HFFc6 (cell line): Measurements from ENCODE around the gene FBLN2. TPM values are rescaled to one million over a fixed set of nuclear protein-coding genes. Genes with fewer than 3 reads are reported as not detected.

Experiments used
- DNase-seq: peaks from one replicate; pipeline ENCODE4 v3.0.0-alpha.2; 2018
- H3K27ac Mint-ChIP-seq: 2 replicates; pipeline ENCODE4 v1.8.0; 2020; ENCODE audit warnings: mild to moderate bottlenecking, mixed read lengths
- H3K27me3 Mint-ChIP-seq: 2 replicates; pipeline ENCODE4 v1.8.0; 2021; ENCODE audit warnings: mild to moderate bottlenecking, moderate library complexity, mixed read lengths; ENCODE audit not compliant: insufficient read depth
- H3K36me3 Mint-ChIP-seq: 2 replicates; pipeline ENCODE4 v1.8.0; 2021; ENCODE audit warnings: low read depth, mixed read lengths
- H3K4me1 Mint-ChIP-seq: 2 replicates; pipeline ENCODE4 v1.8.0; 2020; ENCODE audit warnings: low read depth, mixed read lengths
- H3K4me3 Mint-ChIP-seq: 2 replicates; pipeline ENCODE4 v1.8.0; 2020; ENCODE audit warnings: mild to moderate bottlenecking, moderate library complexity, mixed read lengths
- H3K9me3 Mint-ChIP-seq: 2 replicates; pipeline ENCODE4 v1.8.0; 2020; ENCODE audit warnings: mild to moderate bottlenecking, mixed read lengths
- total RNA-seq, 6 experiments: library from RNA; stranded (reverse); fragmentation: NEBNext Ultra II Directional; extraction: Animal tissue kit (Norgen Biotek cat#: 25700); gene quantifications; 2 replicates in 1 of 6; 3 replicates in 5 of 6; pipeline ENCODE4 v1.2.3, GENCODE V29; 2021
- TF ChIP-seq, protein P1 (sequence below): fragments of 200-600 bp; sonication (generic); IDR thresholded peaks from 2 replicates; pipeline ENCODE4 v1.5.0; 2021; ENCODE audit warnings: antibody characterized with exemption, mild to moderate bottlenecking

The FBLN2 gene
- total RNA-seq, 6 experiments from 2014 or later, result 55.7 to 84.5 (median 69.4) TPM

DNA sequence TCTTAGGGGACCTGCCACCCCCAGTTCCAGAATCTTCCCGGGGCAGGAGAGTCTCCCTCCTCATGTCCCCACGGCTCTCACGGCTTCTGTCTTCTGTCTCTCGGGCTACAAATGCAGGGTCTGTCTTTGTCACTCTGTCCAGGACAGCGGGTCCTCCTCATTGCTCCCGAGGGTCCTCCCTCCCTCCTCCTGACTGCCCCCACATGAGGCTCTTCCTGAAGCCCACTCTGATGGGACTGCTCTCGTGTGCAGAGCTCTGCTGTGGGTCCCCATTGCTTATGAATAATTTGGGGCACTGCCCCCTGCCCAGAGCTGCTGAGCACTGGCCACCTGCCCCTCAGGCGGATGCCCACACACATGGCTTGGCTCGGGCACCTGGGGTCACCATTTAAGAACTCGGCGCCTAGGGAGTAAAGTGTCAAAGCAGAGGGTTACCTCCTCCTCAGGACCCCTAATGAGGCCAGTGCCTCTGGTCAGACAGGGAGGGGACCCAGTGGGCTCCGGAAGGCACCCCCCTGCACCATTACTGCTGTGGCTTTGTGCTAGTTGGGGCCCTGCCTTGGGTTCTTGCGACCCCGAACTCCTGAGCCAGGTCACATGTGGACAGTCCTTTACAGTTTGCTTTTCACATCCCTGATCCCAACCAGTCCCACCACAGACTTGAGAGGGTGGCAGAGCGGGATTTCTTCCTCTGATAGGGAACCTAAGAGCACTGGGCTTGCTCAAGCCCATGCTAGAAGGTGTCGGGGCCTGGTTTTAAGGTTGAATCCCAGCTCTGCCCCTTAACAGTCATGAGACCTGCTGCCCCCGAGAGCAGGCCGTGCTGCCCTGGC lies 46.8 kb upstream of the FBLN2 start:
- H3K9me3 Mint-ChIP-seq, result no peaks in the 10 kb centered on the region
- no peak overlapping the region for H3K4me3 Mint-ChIP-seq
- no peaks in the 10 kb centered on the region for H3K36me3 Mint-ChIP-seq
- H3K27me3 Mint-ChIP-seq, result peaks cover 1% of the 10 kb centered on the region
- DNase-seq, result no peak
- no peak overlapping the region for H3K27ac Mint-ChIP-seq
- H3K4me1 Mint-ChIP-seq, result peaks cover 36% of the 10 kb centered on the region
- TF ChIP-seq, protein P1, sequence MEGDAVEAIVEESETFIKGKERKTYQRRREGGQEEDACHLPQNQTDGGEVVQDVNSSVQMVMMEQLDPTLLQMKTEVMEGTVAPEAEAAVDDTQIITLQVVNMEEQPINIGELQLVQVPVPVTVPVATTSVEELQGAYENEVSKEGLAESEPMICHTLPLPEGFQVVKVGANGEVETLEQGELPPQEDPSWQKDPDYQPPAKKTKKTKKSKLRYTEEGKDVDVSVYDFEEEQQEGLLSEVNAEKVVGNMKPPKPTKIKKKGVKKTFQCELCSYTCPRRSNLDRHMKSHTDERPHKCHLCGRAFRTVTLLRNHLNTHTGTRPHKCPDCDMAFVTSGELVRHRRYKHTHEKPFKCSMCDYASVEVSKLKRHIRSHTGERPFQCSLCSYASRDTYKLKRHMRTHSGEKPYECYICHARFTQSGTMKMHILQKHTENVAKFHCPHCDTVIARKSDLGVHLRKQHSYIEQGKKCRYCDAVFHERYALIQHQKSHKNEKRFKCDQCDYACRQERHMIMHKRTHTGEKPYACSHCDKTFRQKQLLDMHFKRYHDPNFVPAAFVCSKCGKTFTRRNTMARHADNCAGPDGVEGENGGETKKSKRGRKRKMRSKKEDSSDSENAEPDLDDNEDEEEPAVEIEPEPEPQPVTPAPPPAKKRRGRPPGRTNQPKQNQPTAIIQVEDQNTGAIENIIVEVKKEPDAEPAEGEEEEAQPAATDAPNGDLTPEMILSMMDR, result no peak

DNA sequence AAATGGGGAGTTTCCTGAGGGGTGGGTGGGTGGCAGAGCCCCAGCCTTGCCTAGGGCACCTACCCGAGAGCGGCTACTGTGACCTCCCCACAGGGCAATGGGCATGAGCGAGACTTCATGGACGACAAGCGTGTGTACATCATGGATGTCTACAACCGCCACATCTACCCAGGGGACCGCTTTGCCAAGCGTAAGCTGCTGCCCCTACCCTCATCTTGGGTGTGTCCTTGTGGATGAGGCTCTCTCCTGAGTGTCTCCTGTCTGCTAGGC lies 46.2 kb upstream of the FBLN2 start:
- Mint-ChIP-seq H3K9me3 (no peaks in the 10 kb centered on the region), H3K36me3 (no peaks in the 10 kb centered on the region), H3K27ac (no peak overlapping the region), H3K4me3 (no peak overlapping the region), H3K27me3 (peaks cover 1% of the 10 kb centered on the region), H3K4me1 (peaks cover 36% of the 10 kb centered on the region)
- no peak for DNase-seq
- TF ChIP-seq, protein P1, result no peak

DNA sequence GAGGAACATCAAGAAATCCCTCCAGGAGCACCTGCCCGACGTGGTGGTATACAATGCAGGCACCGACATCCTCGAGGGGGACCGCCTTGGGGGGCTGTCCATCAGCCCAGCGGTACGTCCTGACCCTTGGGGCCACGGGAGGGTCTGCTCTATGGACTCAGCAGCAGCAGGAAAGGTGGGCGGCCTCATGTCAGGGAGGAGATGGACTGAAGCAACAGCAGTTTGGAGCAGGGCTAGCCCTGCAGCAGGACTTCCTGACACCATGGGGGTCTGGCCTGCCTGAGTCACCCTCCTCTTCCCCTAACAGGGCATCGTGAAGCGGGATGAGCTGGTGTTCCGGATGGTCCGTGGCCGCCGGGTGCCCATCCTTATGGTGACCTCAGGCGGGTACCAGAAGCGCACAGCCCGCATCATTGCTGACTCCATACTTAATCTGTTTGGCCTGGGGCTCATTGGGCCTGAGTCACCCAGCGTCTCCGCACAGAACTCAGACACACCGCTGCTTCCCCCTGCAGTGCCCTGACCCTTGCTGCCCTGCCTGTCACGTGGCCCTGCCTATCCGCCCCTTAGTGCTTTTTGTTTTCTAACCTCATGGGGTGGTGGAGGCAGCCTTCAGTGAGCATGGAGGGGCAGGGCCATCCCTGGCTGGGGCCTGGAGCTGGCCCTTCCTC lies 44.6 kb upstream of the FBLN2 start:
- DNase-seq, result peak; percentile 77
- Mint-ChIP-seq H3K9me3 (no peaks in the 10 kb centered on the region), H3K27ac (peak overlapping the region; percentile 92), H3K36me3 (no peaks in the 10 kb centered on the region), H3K27me3 (peaks cover 1% of the 10 kb centered on the region), H3K4me3 (peak overlapping the region; percentile 28; the same call in 1 of the 2 replicates), H3K4me1 (peaks cover 38% of the 10 kb centered on the region)
- TF ChIP-seq, protein P1, result no peak

DNA sequence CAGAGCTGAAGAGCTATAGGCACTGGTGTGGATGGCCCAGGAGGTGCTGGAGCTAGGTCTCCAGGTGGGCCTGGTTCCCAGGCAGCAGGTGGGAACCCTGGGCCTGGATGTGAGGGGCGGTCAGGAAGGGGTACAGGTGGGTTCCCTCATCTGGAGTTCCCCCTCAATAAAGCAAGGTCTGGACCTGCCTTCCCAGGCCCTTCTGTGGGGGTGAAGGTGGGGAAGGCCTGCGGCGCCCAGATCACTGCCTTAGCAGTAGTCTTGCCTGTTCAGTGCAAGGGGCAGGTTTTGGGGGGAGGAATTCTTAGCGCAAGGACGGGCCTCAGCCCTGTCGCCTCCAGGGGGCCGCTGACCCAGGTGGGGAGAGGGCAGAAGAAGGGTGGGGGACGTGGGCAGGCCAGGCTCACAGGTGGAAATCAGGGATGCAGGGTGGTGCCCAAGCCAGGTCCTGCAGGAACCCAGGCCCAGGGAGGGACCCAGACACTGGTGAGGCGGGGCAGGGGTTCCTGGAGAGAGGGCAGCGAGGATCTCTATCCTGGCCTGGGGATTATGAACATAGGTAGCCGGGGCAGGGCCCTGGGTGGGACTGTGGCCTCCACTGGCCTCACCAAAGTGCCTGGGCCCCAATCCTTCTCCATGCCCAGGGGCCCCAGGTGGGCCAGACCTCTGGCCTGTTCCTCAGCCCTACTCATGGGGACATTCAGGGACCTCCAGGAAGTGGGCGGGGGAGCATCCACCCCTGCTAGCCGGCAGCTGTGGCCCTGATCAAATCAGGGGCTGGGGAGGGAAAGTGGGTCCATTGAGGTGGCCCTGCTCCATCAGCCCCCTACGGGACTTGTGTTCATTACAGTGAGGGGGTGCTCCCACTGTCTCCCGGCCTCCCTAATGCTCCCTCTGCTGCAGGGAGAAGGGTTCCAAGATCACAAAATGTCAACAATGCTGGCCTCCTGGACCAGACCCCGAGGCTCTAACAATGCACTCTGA lies 43.5 kb upstream of the FBLN2 start:
- Mint-ChIP-seq H3K9me3 (no peaks in the 10 kb centered on the region), H3K4me3 (no peak overlapping the region), H3K27ac (peak overlapping the region; percentile 92), H3K27me3 (peaks cover 1% of the 10 kb centered on the region), H3K4me1 (peaks cover 38% of the 10 kb centered on the region), H3K36me3 (no peaks in the 10 kb centered on the region)
- no peak for DNase-seq
- TF ChIP-seq, protein P1, result no peak; the same call in 1 of the 2 replicates

DNA sequence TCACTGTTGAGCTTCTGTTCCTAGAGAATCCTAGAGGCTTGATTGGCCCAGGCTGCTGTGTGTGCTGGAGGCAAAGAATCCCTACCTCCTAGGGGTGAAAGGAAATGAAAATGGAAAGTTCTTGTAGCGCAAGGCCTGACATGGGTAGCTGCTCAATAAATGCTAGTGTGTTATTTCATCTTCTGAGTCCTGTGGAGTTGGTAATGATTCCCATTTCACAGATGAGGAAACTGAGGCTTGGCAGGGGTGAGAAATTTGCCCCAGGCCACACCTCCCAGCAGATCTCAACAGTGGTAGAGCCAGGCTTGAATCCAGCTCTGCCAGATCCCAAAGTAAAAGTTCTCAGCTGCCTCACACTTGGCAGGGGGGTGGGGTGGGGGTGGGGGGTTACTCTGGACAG lies 42.7 kb upstream of the FBLN2 start:
- DNase-seq, result no peak
- no peak overlapping the region for H3K4me3 Mint-ChIP-seq

More for the DNA sequence above, 42.7 kb upstream of the FBLN2 start:
- TF ChIP-seq, protein P1, result no peak
- Mint-ChIP-seq H3K27me3 (peaks cover 1% of the 10 kb centered on the region; the same call in 1 of the 2 replicates), H3K9me3 (no peaks in the 10 kb centered on the region), H3K36me3 (no peaks in the 10 kb centered on the region), H3K27ac (peak overlapping the region; percentile 46), H3K4me1 (peaks cover 38% of the 10 kb centered on the region)
